GM12878 (cell line): ENCODE results near the gene CDH4. TPM values are rescaled to one million over a fixed set of nuclear protein-coding genes. Genes with fewer than 3 reads are reported as not detected.

ENCODE experiments used
- ATAC-seq: fragments of 200-7000 bp; cut with Tn5 transposase; 3 replicates; pipeline ENCODE4 v1.9.1; 2020; ENCODE audit warnings: mild to moderate bottlenecking, moderate library complexity
- BruUV-seq: library from RNA; stranded (reverse); fragments of 400-500 nt; replicated peaks from 2 replicates; lab custom pipeline; 2021; lab: Mats Ljungman, UMichigan
- CTCF ChIA-PET: fragments of 300-600 bp; sonication (Branson Sonifier 250); formaldehyde crosslinking; extraction: SDS; loops from one replicate; lab custom pipeline; 2021; ENCODE audit warnings: inconsistent platforms; lab: Yijun Ruan, JAX
- POLR2A ChIA-PET: fragments of 350-600 bp; formaldehyde crosslinking; extraction: SDS; loops from one replicate; lab custom pipeline; 2021; ENCODE audit warnings: inconsistent platforms; lab: Charles Lee
- RAD21 ChIA-PET: fragments of 300-600 bp; sonication (Branson Sonifier 250); formaldehyde crosslinking; loops from one replicate; lab custom pipeline; 2023; ENCODE audit warnings: antibody characterized with exemption; ENCODE audit not compliant: unreplicated experiment; lab: Charles Lee
- SMC1A ChIA-PET: fragments of 300-600 bp; sonication (Branson Sonifier 250); formaldehyde crosslinking; loops from one replicate; lab custom pipeline; 2023; ENCODE audit not compliant: unreplicated experiment, uncharacterized antibody; lab: Charles Lee
- DNase-seq: peaks from one replicate; pipeline ENCODE4 v3.0.0-alpha.2; 2011; ENCODE audit warnings: low read depth, low spot score
- FAIRE-seq: peaks from 3 replicates; lab custom pipeline; 2011; peaks lifted over from hg19 to GRCh38; lab: Jason Lieb, UNC
- H2AFZ ChIP-seq: 2 replicates; pipeline ENCODE4 v1.6.0; 2011; ENCODE audit warnings: low read depth, low read length, control low read depth; ENCODE audit not compliant: control insufficient read depth
- H3K27ac ChIP-seq: 2 replicates; pipeline ENCODE4 v1.5.1; 2011; ENCODE audit warnings: control low read depth; ENCODE audit not compliant: control insufficient read depth, insufficient read depth
- H3K27me3 ChIP-seq, 2 experiments: replicated peaks in 1 of 2; 2 replicates each; pipeline versions ENCODE4 v1.6.0 to v1.6.1; 2011; ENCODE audit warnings: low read length in 1 of 2; ENCODE audit not compliant: control insufficient read depth in 2 of 2, insufficient read depth in 2 of 2
- H3K36me3 ChIP-seq, 2 experiments: 2 replicates each; pipeline ENCODE4 v1.5.1; 2011; ENCODE audit warnings: low read length in 1 of 2; ENCODE audit not compliant: control insufficient read depth in 2 of 2, insufficient read depth in 2 of 2
- H3K4me1 ChIP-seq: 2 replicates; pipeline ENCODE4 v1.6.1; 2011; ENCODE audit warnings: mild to moderate bottlenecking, low read length, moderate library complexity, mixed read lengths; ENCODE audit not compliant: control insufficient read depth, insufficient read depth
- H3K4me2 ChIP-seq: 2 replicates; pipeline ENCODE4 v1.6.0; 2011; ENCODE audit warnings: control low read depth; ENCODE audit not compliant: control insufficient read depth, insufficient read depth
- H3K4me3 ChIP-seq: fragments of 200-600 bp; sonication (generic); 2 replicates; pipeline ENCODE4 v1.5.1; 2016
- H3K79me2 ChIP-seq: 2 replicates; pipeline ENCODE4 v1.6.0; 2011; ENCODE audit warnings: low read length; ENCODE audit not compliant: control insufficient read depth, insufficient read depth
- H3K9ac ChIP-seq: 2 replicates; pipeline ENCODE4 v1.8.0; 2011; ENCODE audit warnings: low read length, control low read depth, mixed read lengths; ENCODE audit not compliant: control insufficient read depth, insufficient read depth
- H3K9me3 ChIP-seq: replicated peaks from 3 replicates; pipeline ENCODE4 v1.5.1; 2011; ENCODE audit warnings: mild to moderate bottlenecking, low read length; ENCODE audit not compliant: control insufficient read depth, insufficient read depth
- H4K20me1 ChIP-seq: 2 replicates; pipeline ENCODE4 v1.6.0; 2011; ENCODE audit not compliant: control insufficient read depth, insufficient read depth
- GABPA ChIP-seq: IDR thresholded peaks from 2 replicates; pipeline ENCODE4 v1.6.1; 2014; ENCODE audit warnings: antibody characterized with exemption, low read depth, mild to moderate bottlenecking, inconsistent platforms
- HDGF ChIP-seq: fragments of 450-650 bp; IDR thresholded peaks from 2 replicates; pipeline ENCODE4 v1.6.1; 2016; ENCODE audit warnings: antibody characterized with exemption
- MEF2A ChIP-seq: IDR thresholded peaks from 2 replicates; pipeline ENCODE4 v1.6.1; 2011; ENCODE audit warnings: low read depth, mild to moderate bottlenecking, low read length, moderate library complexity; ENCODE audit not compliant: insufficient read depth
- NFIC ChIP-seq: IDR thresholded peaks from 2 replicates; pipeline ENCODE4 v1.6.1; 2012; ENCODE audit warnings: low read depth, mild to moderate bottlenecking, inconsistent platforms, low read length, moderate library complexity
- PML ChIP-seq: IDR thresholded peaks from 2 replicates; pipeline ENCODE4 v1.6.1; 2012; ENCODE audit warnings: low read length, inconsistent platforms
- RAD51 ChIP-seq: fragments of 450-650 bp; IDR thresholded peaks from 2 replicates; pipeline ENCODE4 v1.6.1; 2016; ENCODE audit warnings: moderate library complexity, mild to moderate bottlenecking, inconsistent platforms
- SMARCA5 ChIP-seq: fragments of 450-650 bp; IDR thresholded peaks from 2 replicates; pipeline ENCODE4 v1.6.1; 2017; ENCODE audit warnings: mild to moderate bottlenecking
- TCF3 ChIP-seq: IDR thresholded peaks from 2 replicates; pipeline ENCODE4 v1.6.1; 2012; ENCODE audit warnings: low read depth, mild to moderate bottlenecking, low read length, borderline replicate concordance; ENCODE audit not compliant: insufficient read depth
- ZNF217 ChIP-seq: fragments of 450-650 bp; IDR thresholded peaks from 2 replicates; pipeline ENCODE4 v1.6.1; 2017; ENCODE audit warnings: antibody characterized with exemption, mild to moderate bottlenecking
- WGBS: methylation state at CpG from one replicate; pipeline ENCODE4 v1.1.6; 2016; ENCODE audit warnings: low lambda C conversion rate; ENCODE audit not compliant: insufficient replicate concordance, insufficient coverage; ENCODE audit errors: missing lambda C conversion rate; 5-methylcytosine and 5-hydroxymethylcytosine counted together
- in situ Hi-C: fragments of 300-500 bp; cut with MboI; formaldehyde crosslinking; loops from 9 replicates; pipeline ENCODE4 v1.14.3; 2018; ENCODE audit warnings: mixed read lengths
- intact Hi-C: fragments of 100-400 bp; cut with micrococcal nuclease; formaldehyde crosslinking; loops from one replicate; pipeline ENCODE4 v1.14.2; 2022; ENCODE audit not compliant: unreplicated experiment
- polyA plus RNA-seq, 11 experiments: library from polyadenylated mRNA; depleted of rRNA in 4 of 11; unstranded in 6 of 11; stranded (reverse) in 5 of 11; fragments of >200 nt; fragmentation: Nextera tagmentation in 4 of 11; fragmentation: Illumina TruSeq in 1 of 11; extraction: Ambion mirVana in 4 of 11; extraction: Trizol in 1 of 11; gene quantifications; 1 replicate in 1 of 11; 2 replicates in 10 of 11; pipeline versions ENCODE4 v1.2.1 to v1.2.3, GENCODE V29; 2011 to 2016; ENCODE audit warnings: inconsistent platforms in 2 of 11, missing spikeins in 2 of 11, low read depth in 1 of 11
- total RNA-seq, 4 experiments: library from RNA; depleted of rRNA in 3 of 4; stranded (reverse); fragments of >200 nt in 3 of 4; fragmentation: Illumina TruSeq in 1 of 4; extraction: Trizol in 1 of 4; gene quantifications; 2 replicates each; pipeline versions ENCODE4 v1.2.1 to v1.2.3, GENCODE V29; 2013 to 2021
- TF ChIP-seq, protein P1 (sequence below): fragments of 450-650 bp; IDR thresholded peaks from 2 replicates; pipeline ENCODE4 v1.6.1; 2018; ENCODE audit warnings: mild to moderate bottlenecking, low read depth, moderate library complexity; ENCODE audit not compliant: partially characterized antibody
- TF ChIP-seq, protein P2 (sequence below): fragments of 450-650 bp; conservative IDR thresholded peaks from 2 replicates; pipeline ENCODE4 v1.6.1; 2017; ENCODE audit warnings: mild to moderate bottlenecking, moderate library complexity

CDH4 gene
- total and polyA plus RNA-seq, 10 of the 15 experiments (the other 5 are each of a cell fraction or from before 2014, with no cell fraction given), result not detected

DNA sequence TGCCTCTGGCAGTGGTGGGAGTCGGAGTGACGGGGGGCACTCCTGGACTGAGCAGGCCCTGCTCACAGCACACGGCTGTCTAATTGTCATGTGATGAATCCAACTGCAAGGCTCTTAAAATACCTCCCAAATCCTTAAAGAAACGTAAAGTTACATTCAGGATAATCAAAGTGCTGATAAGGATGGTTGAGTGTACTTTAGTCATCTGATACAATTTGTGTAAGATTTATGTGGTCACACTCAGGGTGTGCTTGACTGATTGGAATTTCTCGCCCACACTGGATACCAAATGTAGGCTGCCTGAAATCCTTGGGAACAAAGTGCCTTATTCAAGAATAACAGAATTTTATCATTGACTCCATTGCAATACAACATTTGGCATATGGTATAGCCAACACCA lies 238.7 kb downstream of the CDH4 start:
- 42% methylated on average over 5 of the region's 5 CpGs for WGBS
- POLR2A ChIA-PET, result no interaction called here
- no TSS peak for BruUV-seq
- TF ChIP-seq GABPA (no peak), SMARCA5 (no peak), NFIC (no peak), ZNF217 (no peak), HDGF (no peak), TCF3 (no peak), MEF2A (no peak), RAD51 (no peak), PML (no peak)
- TF ChIP-seq, protein P1, sequence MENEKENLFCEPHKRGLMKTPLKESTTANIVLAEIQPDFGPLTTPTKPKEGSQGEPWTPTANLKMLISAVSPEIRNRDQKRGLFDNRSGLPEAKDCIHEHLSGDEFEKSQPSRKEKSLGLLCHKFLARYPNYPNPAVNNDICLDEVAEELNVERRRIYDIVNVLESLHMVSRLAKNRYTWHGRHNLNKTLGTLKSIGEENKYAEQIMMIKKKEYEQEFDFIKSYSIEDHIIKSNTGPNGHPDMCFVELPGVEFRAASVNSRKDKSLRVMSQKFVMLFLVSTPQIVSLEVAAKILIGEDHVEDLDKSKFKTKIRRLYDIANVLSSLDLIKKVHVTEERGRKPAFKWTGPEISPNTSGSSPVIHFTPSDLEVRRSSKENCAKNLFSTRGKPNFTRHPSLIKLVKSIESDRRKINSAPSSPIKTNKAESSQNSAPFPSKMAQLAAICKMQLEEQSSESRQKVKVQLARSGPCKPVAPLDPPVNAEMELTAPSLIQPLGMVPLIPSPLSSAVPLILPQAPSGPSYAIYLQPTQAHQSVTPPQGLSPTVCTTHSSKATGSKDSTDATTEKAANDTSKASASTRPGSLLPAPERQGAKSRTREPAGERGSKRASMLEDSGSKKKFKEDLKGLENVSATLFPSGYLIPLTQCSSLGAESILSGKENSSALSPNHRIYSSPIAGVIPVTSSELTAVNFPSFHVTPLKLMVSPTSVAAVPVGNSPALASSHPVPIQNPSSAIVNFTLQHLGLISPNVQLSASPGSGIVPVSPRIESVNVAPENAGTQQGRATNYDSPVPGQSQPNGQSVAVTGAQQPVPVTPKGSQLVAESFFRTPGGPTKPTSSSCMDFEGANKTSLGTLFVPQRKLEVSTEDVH, result no peak
- TF ChIP-seq, protein P2, sequence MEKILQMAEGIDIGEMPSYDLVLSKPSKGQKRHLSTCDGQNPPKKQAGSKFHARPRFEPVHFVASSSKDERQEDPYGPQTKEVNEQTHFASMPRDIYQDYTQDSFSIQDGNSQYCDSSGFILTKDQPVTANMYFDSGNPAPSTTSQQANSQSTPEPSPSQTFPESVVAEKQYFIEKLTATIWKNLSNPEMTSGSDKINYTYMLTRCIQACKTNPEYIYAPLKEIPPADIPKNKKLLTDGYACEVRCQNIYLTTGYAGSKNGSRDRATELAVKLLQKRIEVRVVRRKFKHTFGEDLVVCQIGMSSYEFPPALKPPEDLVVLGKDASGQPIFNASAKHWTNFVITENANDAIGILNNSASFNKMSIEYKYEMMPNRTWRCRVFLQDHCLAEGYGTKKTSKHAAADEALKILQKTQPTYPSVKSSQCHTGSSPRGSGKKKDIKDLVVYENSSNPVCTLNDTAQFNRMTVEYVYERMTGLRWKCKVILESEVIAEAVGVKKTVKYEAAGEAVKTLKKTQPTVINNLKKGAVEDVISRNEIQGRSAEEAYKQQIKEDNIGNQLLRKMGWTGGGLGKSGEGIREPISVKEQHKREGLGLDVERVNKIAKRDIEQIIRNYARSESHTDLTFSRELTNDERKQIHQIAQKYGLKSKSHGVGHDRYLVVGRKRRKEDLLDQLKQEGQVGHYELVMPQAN, result no peak
- Histone ChIP-seq H3K79me2 (no peaks in the 10 kb centered on the region), H3K4me2 (no peak overlapping the region), H3K9me3 (no peaks in the 10 kb centered on the region; the same call in 2 of the 3 replicates), H4K20me1 (no peaks in the 10 kb centered on the region), H3K27ac (no peak overlapping the region), H3K27me3 (no peaks in the 10 kb centered on the region), H3K4me3 (no peak overlapping the region), H3K36me3 (no peaks in the 10 kb centered on the region), H3K4me1 (no peaks in the 10 kb centered on the region), H2AFZ (no peak overlapping the region), H3K9ac (no peak overlapping the region)
- ATAC-seq (no peak), FAIRE-seq (no peak), DNase-seq (no peak)
- in situ Hi-C loops (loop anchor here (25.0 kb wide), 1 partner anchor 597 kb away; no protein-coding TSS in a partner anchor), intact Hi-C loops (no loop called here)
- CTCF ChIA-PET, result no interaction called here
- SMC1A ChIA-PET, result no interaction called here
- RAD21 ChIA-PET, result no interaction called here
